A673 (cell line): ENCODE measurements around the gene LDLRAP1. TPM values are rescaled to one million over a fixed set of nuclear protein-coding genes. Genes with fewer than 3 reads are reported as not detected.

Source experiments
- BruUV-seq: library from RNA; stranded (reverse); fragments of 400-500 nt; replicated peaks from 2 replicates; lab custom pipeline; 2021; lab: Mats Ljungman, UMichigan
- CTCF ChIA-PET: fragments of 300-600 bp; sonication (Branson Sonifier 250); formaldehyde crosslinking; loops from one replicate; lab custom pipeline; 2022; ENCODE audit warnings: antibody characterized with exemption; lab: Charles Lee
- POLR2A ChIA-PET: fragments of 300-600 bp; sonication (Branson Sonifier 250); formaldehyde crosslinking; loops from one replicate; lab custom pipeline; 2022; ENCODE audit warnings: antibody characterized with exemption; ENCODE audit not compliant: low non-redundant PET; lab: Charles Lee
- DNase-seq: peaks from one replicate; pipeline ENCODE4 v3.0.0-alpha.2; 2015; ENCODE audit warnings: low spot score
- H3K27ac ChIP-seq: fragments of 200-600 bp; sonication (generic); 2 replicates; pipeline ENCODE4 v1.5.1; 2016; ENCODE audit warnings: mixed run types, low read depth, mild to moderate bottlenecking, mixed read lengths, antibody characterized with exemption, low read length; ENCODE audit not compliant: poor library complexity, severe bottlenecking
- H3K27me3 ChIP-seq: fragments of 200-600 bp; sonication (generic); replicated peaks from 2 replicates; pipeline ENCODE4 v1.6.1; 2017; ENCODE audit warnings: mixed run types, low read depth, mild to moderate bottlenecking, mixed read lengths, antibody characterized with exemption, low read length; ENCODE audit not compliant: insufficient read depth, poor library complexity
- H3K36me3 ChIP-seq: fragments of 200-600 bp; sonication (generic); 2 replicates; pipeline ENCODE4 v1.6.1; 2016; ENCODE audit warnings: mixed run types, mild to moderate bottlenecking, mixed read lengths, antibody characterized with exemption, low read length; ENCODE audit not compliant: insufficient read depth, poor library complexity, severe bottlenecking
- H3K4me1 ChIP-seq: fragments of 200-600 bp; sonication (generic); 2 replicates; pipeline ENCODE4 v1.6.1; 2017; ENCODE audit warnings: mixed run types, mild to moderate bottlenecking, mixed read lengths, antibody characterized with exemption, low read length; ENCODE audit not compliant: insufficient read depth, poor library complexity, severe bottlenecking
- H3K4me3 ChIP-seq: fragments of 200-600 bp; sonication (generic); 2 replicates; pipeline ENCODE4 v1.5.1; 2016; ENCODE audit warnings: low read depth, mixed run types, mild to moderate bottlenecking, mixed read lengths, low read length; ENCODE audit not compliant: poor library complexity, severe bottlenecking
- H3K9me3 ChIP-seq: fragments of 200-600 bp; sonication (generic); 2 replicates; pipeline ENCODE4 v1.6.1; 2016; ENCODE audit warnings: mixed run types, low read depth, mild to moderate bottlenecking, mixed read lengths, antibody characterized with exemption, low read length; ENCODE audit not compliant: poor library complexity, severe bottlenecking
- CTCF ChIP-seq: fragments of 300-800, 200-600 bp; sonication (generic); conservative IDR thresholded peaks from 2 replicates; pipeline ENCODE4 v1.5.1; 2017; ENCODE audit warnings: low read depth, mild to moderate bottlenecking, antibody characterized with exemption, low read length, moderate library complexity, mixed read lengths
- EZH2 ChIP-seq: fragments of 200-600 bp; sonication (generic); IDR thresholded peaks from 2 replicates; pipeline ENCODE4 v1.6.1; 2017; ENCODE audit warnings: borderline replicate concordance, low read depth, mild to moderate bottlenecking, mixed read lengths, antibody characterized with exemption, low read length; ENCODE audit not compliant: poor library complexity, severe bottlenecking
- intact Hi-C: fragments of 100-400 bp; cut with micrococcal nuclease; formaldehyde crosslinking; loops from one replicate; pipeline ENCODE4 v1.10.0; 2022; ENCODE audit not compliant: unreplicated experiment
- total RNA-seq: library from RNA; stranded (reverse); gene quantifications from 2 replicates; pipeline ENCODE4 v1.2.3, GENCODE V29; 2021

The LDLRAP1 gene
- total RNA-seq, 1 experiment from 2014 or later = 5.5 TPM

- Histone ChIP-seq H3K27ac (no peak overlapping the region), H3K27me3 (no peaks in the 10 kb centered on the region), H3K4me3 (no peak overlapping the region), H3K9me3 (no peaks in the 10 kb centered on the region), H3K36me3 (no peaks in the 10 kb centered on the region), H3K4me1 (no peaks in the 10 kb centered on the region)
- intact Hi-C loops = no loop called here
- BruUV-seq = no TSS peak
- DNase-seq = no peak
- POLR2A ChIA-PET = no interaction called here
- CTCF ChIA-PET = no interaction called here
- TF ChIP-seq CTCF (no peak), EZH2 (no peak)
These were observed 6.1 kb upstream of the LDLRAP1 start for GRCh38 chr1:25537153-25537831.

- POLR2A ChIA-PET = no interaction called here
- TF ChIP-seq EZH2 = no peak
These were observed 5.1 kb upstream of the LDLRAP1 start for GRCh38 chr1:25538191-25538767.

GRCh38 chr1:25540750-25541342 is 2.6 kb upstream of the LDLRAP1 start:
- no peak for TF ChIP-seq CTCF
- no peak for TF ChIP-seq EZH2
- ChIA-PET CTCF (no interaction called here), POLR2A (no interaction called here)
- H3K9me3 ChIP-seq = no peaks in the 10 kb centered on the region
- no peak for DNase-seq
- H3K27ac ChIP-seq = no peak overlapping the region
- no peak overlapping the region for H3K4me3 ChIP-seq
- H3K4me1 ChIP-seq = no peaks in the 10 kb centered on the region
- BruUV-seq = no TSS peak
- intact Hi-C loops = no loop called here
- no peaks in the 10 kb centered on the region for H3K36me3 ChIP-seq
- H3K27me3 ChIP-seq = no peaks in the 10 kb centered on the region

More at GRCh38 chr1:25538191-25538767, 5.1 kb upstream of the LDLRAP1 start:
- H3K27me3 ChIP-seq = no peaks in the 10 kb centered on the region
- H3K4me1 ChIP-seq = no peaks in the 10 kb centered on the region
- no peaks in the 10 kb centered on the region for H3K9me3 ChIP-seq
- CTCF ChIA-PET = interaction anchor here (0.7 kb wide), 1 partner anchor 15 kb away, joined by 3 read pairs; no protein-coding TSS in a partner anchor
- BruUV-seq = no TSS peak
- intact Hi-C loops = no loop called here
- no peak overlapping the region for H3K27ac ChIP-seq
- no peak overlapping the region for H3K4me3 ChIP-seq
- H3K36me3 ChIP-seq = no peaks in the 10 kb centered on the region
- DNase-seq = no peak
